Suppressor macrophage treated with lipopolysaccharide for 1 hour (primary cell): ENCODE data around the gene TTLL9.
"Not testable (repeated sequence)": the region's sequence is repeated elsewhere in the genome, so short reads cannot be mapped to it uniquely, and the experiment has no call there.

Source experiments
- DNase-seq, 3 donors: peaks; one replicate each; pipeline ENCODE4 v3.0.0-alpha.2; 2020 to 2022

The TTLL9 gene

GRCh38 chr20:31920275-31920855 is 49.9 kb downstream of the TTLL9 start:
- no peak for DNase-seq

GRCh38 chr20:31921480-31921879 is 51.0 kb downstream of the TTLL9 start:
- DNase-seq: not testable (repeated sequence)

- DNase-seq: no peak
Measured at GRCh38 chr20:31922181-31922580, 51.7 kb downstream of the TTLL9 start.

GRCh38 chr20:31922588-31922987 is 52.2 kb downstream of the TTLL9 start:
- DNase-seq: no peak

- DNase-seq: peak; percentile 89 to 95 (median 92)
Measured at GRCh38 chr20:31923388-31924331, 53.2 kb downstream of the TTLL9 start.

GRCh38 chr20:31924561-31924960 is 54.1 kb downstream of the TTLL9 start:
- DNase-seq: no peak

- no peak for DNase-seq
Measured at GRCh38 chr20:31925631-31926030, 55.2 kb downstream of the TTLL9 start.

GRCh38 chr20:31926493-31926892 is 56.1 kb downstream of the TTLL9 start:
- no peak for DNase-seq

- DNase-seq: no peak
Measured at GRCh38 chr20:31927627-31928159, 57.3 kb downstream of the TTLL9 start.

GRCh38 chr20:31929631-31930030 is 59.2 kb downstream of the TTLL9 start:
- not testable (repeated sequence) for DNase-seq

GRCh38 chr20:31930779-31931178 is 60.3 kb downstream of the TTLL9 start:
- peak; percentile 20 to 50 (median 22) for DNase-seq

- DNase-seq: no peak
Measured at GRCh38 chr20:31933698-31934097, 63.3 kb downstream of the TTLL9 start.

GRCh38 chr20:31934491-31934890 is 64.1 kb downstream of the TTLL9 start:
- no peak for DNase-seq

GRCh38 chr20:31934968-31935764 is 64.7 kb downstream of the TTLL9 start:
- no peak for DNase-seq

GRCh38 chr20:31936420-31936819 is 66.0 kb downstream of the TTLL9 start:
- DNase-seq: no peak

GRCh38 chr20:31937820-31938219 is 67.4 kb downstream of the TTLL9 start:
- DNase-seq: no peak

GRCh38 chr20:31939661-31940060 is 69.2 kb downstream of the TTLL9 start:
- DNase-seq: no peak

- no peak for DNase-seq
Measured at GRCh38 chr20:31943052-31943471, 72.6 kb downstream of the TTLL9 start.

- DNase-seq: no peak
Measured at GRCh38 chr20:31945319-31945718, 74.9 kb downstream of the TTLL9 start.

- no peak for DNase-seq
Measured at GRCh38 chr20:31945785-31946184, 75.4 kb downstream of the TTLL9 start.

GRCh38 chr20:31948008-31948407 is 77.6 kb downstream of the TTLL9 start:
- no peak for DNase-seq

- DNase-seq: no peak
Measured at GRCh38 chr20:31949877-31950646, 79.6 kb downstream of the TTLL9 start.
